WERI-Rb-1 (cell line): ENCODE measurements around the gene NUFIP2.

ENCODE experiments used
- DNase-seq: peaks from one replicate; pipeline ENCODE4 v3.0.0-alpha.2; 2020
- H3K27ac ChIP-seq: fragments of 250-450 bp; sonication (Bioruptor Pico); 2 replicates; pipeline ENCODE4 v1.5.1; 2020; ENCODE audit warnings: mild to moderate bottlenecking, moderate library complexity
- H3K27me3 ChIP-seq: fragments of 250-450 bp; sonication (Bioruptor Pico); 2 replicates; pipeline ENCODE4 v1.5.1; 2021; ENCODE audit warnings: mild to moderate bottlenecking, low read depth, moderate library complexity; ENCODE audit not compliant: insufficient read depth, severe bottlenecking
- H3K36me3 ChIP-seq: fragments of 250-450 bp; sonication (Bioruptor Pico); 2 replicates; pipeline ENCODE4 v1.5.1; 2020; ENCODE audit warnings: mild to moderate bottlenecking, moderate library complexity
- H3K4me3 ChIP-seq: 2 replicates; pipeline ENCODE4 v1.5.1; 2011; ENCODE audit warnings: low read depth, mild to moderate bottlenecking, control low read depth, low read length
- H3K9me3 ChIP-seq: fragments of 250-450 bp; sonication (Bioruptor Pico); 2 replicates; pipeline ENCODE4 v1.5.1; 2021; ENCODE audit warnings: mild to moderate bottlenecking, moderate library complexity; ENCODE audit not compliant: severe bottlenecking
- TF ChIP-seq, protein P1 (sequence below): IDR thresholded peaks from 2 replicates; pipeline ENCODE4 v1.5.1; 2011; ENCODE audit warnings: low read depth, mild to moderate bottlenecking, control low read depth, inconsistent platforms, low read length

NUFIP2 gene

DNA sequence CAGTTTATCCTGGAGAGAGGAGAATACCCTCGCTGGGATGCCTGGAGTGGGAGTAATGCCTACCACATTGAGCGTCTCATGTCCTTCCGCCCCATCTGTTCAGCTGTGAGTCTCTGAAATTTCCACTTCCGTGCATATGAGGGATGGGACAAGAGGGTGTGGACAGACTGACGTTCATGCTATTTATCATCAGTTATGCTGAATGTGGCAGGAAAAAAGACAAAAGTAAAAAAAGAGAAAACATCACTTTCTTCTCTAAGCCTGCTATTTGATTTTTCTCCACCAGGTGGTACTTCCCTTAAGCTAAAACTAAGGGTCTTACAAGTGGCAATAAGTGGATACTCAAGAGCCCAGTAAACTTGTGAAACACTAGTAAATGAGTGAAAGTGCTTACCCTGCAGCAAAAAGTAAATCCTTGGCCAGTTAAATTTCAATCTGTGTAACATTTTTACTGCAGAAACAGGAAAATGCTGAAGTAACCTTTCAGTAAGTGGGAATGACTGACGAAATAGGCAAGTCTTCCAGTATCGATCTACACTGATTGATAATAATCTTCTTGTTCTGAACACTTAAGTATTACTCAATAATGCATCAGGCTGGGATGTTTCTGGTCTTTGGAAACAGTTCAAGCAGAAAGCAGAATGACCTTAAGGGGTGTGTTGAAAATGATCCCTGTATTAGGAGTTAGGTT lies 41.7 kb downstream of the NUFIP2 start:
- H3K27ac ChIP-seq, result no peak overlapping the region
- no peak for DNase-seq
- H3K36me3 ChIP-seq, result no peaks in the 10 kb centered on the region

DNA sequence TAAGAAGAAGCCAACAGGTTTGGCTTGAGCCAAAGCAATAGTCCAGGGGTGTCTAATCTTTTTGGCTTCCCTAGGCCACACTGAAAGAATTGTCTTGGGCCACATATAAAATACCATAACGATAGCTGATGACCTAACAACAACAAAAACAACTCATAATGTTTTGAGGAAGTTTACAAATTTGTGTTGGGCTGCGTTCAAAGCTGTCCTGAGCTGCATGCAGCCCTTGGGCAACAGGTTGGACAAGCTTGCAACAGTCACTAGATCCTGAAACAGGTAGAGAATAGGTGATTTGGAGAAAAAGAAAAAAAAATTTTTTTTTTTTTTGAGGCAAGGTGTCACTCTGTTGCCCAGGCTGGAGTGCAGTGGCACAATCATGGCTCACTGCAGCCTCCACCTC lies 42.8 kb downstream of the NUFIP2 start:
- no peak overlapping the region for H3K27ac ChIP-seq
- no peak for DNase-seq

More for the DNA sequence above, 41.7 kb downstream of the NUFIP2 start:
- TF ChIP-seq, protein P1, sequence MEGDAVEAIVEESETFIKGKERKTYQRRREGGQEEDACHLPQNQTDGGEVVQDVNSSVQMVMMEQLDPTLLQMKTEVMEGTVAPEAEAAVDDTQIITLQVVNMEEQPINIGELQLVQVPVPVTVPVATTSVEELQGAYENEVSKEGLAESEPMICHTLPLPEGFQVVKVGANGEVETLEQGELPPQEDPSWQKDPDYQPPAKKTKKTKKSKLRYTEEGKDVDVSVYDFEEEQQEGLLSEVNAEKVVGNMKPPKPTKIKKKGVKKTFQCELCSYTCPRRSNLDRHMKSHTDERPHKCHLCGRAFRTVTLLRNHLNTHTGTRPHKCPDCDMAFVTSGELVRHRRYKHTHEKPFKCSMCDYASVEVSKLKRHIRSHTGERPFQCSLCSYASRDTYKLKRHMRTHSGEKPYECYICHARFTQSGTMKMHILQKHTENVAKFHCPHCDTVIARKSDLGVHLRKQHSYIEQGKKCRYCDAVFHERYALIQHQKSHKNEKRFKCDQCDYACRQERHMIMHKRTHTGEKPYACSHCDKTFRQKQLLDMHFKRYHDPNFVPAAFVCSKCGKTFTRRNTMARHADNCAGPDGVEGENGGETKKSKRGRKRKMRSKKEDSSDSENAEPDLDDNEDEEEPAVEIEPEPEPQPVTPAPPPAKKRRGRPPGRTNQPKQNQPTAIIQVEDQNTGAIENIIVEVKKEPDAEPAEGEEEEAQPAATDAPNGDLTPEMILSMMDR, result no peak
- no peaks in the 10 kb centered on the region for H3K9me3 ChIP-seq
- no peaks in the 10 kb centered on the region for H3K27me3 ChIP-seq
- no peak overlapping the region for H3K4me3 ChIP-seq

DNA sequence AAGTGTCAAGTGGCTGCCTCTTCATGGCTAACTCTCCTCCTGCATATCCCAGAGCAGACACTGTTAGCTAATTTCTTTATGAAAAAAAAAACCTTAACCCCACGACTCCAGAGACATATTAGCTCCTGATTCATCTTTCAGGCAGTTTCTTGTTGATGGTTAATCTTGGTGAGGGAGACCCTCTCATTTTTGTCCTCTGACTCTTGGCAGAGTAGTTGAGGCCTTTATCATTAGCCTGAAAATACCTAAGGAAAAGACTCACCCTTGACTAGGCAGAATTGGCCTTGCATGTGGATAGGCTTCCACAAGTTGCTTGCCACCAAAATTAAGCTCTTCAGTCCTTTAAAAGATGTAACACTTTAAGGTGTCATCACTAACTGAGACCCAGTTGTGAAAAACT lies 43.3 kb downstream of the NUFIP2 start:
- DNase-seq, result no peak
- Histone ChIP-seq H3K4me3 (no peak overlapping the region), H3K27me3 (no peaks in the 10 kb centered on the region), H3K9me3 (no peaks in the 10 kb centered on the region), H3K27ac (no peak overlapping the region), H3K36me3 (no peaks in the 10 kb centered on the region)
- TF ChIP-seq, protein P1, result no peak

More for the DNA sequence above, 42.8 kb downstream of the NUFIP2 start:
- TF ChIP-seq, protein P1, result no peak
- Histone ChIP-seq H3K27me3 (no peaks in the 10 kb centered on the region), H3K4me3 (no peak overlapping the region), H3K9me3 (no peaks in the 10 kb centered on the region), H3K36me3 (no peaks in the 10 kb centered on the region)

DNA sequence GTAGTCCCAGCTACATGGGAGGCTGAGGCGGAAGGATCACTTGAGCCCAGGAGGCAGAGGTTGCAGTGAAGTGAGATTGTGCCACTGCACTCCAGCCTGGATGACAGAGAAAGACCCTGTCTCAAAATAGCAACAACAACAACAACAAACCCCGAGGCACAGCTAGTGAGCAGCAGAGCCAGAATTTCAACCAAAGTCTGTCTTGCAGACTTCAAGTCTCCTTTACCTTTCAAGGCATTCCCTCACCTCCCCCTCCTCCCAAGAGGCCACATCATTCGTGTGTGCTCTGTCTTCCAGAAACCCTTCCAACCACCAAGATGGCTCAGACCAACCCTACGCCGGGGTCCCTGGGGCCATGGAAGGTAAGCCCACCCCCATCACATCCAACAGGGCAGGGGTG lies 45.1 kb downstream of the NUFIP2 start:
- no peak overlapping the region for H3K27ac ChIP-seq
- H3K27me3 ChIP-seq, result no peaks in the 10 kb centered on the region
- TF ChIP-seq, protein P1, result no peak
- H3K4me3 ChIP-seq, result no peak overlapping the region
- H3K9me3 ChIP-seq, result no peaks in the 10 kb centered on the region
- no peak for DNase-seq
- no peaks in the 10 kb centered on the region for H3K36me3 ChIP-seq

DNA sequence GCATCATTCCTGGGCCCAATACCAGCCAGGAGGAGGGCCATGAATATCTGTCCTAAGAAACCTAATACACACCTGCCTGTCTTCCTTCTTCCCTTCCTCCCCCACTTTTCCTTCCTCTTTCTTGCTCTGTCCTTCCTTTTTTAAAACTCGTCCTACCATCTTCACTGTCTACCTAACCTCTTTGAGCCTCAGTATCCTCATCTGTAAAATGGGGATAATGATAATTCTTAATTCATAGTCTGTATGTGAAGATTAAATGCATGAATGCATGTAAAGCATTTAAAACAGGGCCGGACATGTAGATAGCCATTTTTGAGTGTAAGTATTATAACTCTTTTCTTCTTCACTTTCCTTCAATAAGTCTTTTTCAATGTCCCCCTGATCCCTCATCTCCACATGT lies 46.7 kb downstream of the NUFIP2 start:
- no peak overlapping the region for H3K27ac ChIP-seq
- TF ChIP-seq, protein P1, result no peak
- H3K9me3 ChIP-seq, result no peaks in the 10 kb centered on the region
- H3K4me3 ChIP-seq, result no peak overlapping the region
- DNase-seq, result no peak
- H3K36me3 ChIP-seq, result no peaks in the 10 kb centered on the region
- no peaks in the 10 kb centered on the region for H3K27me3 ChIP-seq

DNA sequence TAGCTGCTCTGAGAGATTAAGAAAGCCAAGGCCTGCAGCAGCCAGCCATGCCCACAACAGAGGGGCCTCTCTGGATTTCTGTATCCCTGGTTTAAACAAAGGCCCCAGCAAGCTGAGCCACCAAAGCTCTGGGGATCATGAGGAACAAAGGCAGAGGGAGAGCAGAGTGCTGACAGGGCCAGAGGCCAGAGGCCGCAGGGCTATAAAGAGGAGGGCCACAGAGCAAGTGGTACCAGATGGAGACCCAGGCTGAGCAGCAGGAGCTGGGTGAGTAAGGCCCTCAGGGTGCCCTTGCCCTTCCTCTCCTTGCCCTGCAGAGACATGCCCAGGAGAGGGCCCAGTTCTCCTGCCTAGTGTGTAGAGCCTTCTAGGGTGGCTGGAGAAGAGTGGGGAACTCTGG lies 47.3 kb downstream of the NUFIP2 start, which contains the start of gene CRYBA1:
CRYBA1 (plus strand) TSS at position 232 of the 400 bp plus-strand sequence; CDS start at position 237, 5 bp downstream.
- DNase-seq, result no peak
- no peak within 1 kb of the TSS for H3K27ac ChIP-seq
- H3K27me3 ChIP-seq, result no peaks in the 10 kb centered on the region
- H3K36me3 ChIP-seq, result no peaks in the 10 kb centered on the region
- H3K4me3 ChIP-seq, result no peak within 1 kb of the TSS
- TF ChIP-seq, protein P1, result no peak
- H3K9me3 ChIP-seq, result no peaks in the 10 kb centered on the region
